Measurements from ENCODE around the gene ZC3H14. TPM values are rescaled to one million over a fixed set of nuclear protein-coding genes. Genes with fewer than 3 reads are reported as not detected.
A peak's percentile ranks its signal among the peaks of the same experiment; 100 is the strongest.

ZC3H14 gene
- total and polyA plus RNA-seq, 5 donors: 27.1 to 46.2 (median 44.9) TPM

DNA sequence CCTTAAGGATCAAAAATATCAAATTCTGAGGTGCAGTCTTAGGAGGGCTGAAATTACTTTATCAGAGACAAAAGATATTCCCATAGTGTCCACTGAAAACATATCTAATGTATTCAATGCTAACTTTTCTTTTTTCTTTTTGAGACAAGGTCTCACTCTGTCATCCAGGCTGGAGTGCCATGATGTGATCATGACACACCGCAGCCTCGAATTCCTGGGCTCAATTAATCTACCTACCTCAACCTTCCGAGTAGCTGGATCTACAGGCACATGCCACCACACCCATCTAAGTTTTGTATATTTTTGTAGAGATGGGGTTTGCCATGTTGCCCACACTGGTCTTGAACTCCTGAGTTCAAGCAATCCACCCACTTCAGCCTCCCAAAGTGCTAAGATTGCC, 68.3 kb downstream of the ZC3H14 start:
- WGBS: 69% methylated on average over 3 of the region's 3 CpGs
- ATAC-seq (no peak), DNase-seq (no peak)
- Histone ChIP-seq H3K4me1 (ENCODE audit: control insufficient read depth, insufficient read depth, low read length) (no peaks in the 10 kb centered on the region), H3K9me3 (ENCODE audit: control insufficient read depth, low read length) (no peaks in the 10 kb centered on the region), H3K27me3 (ENCODE audit: control insufficient read depth, insufficient read depth) (no peaks in the 10 kb centered on the region), H3K27ac (ENCODE audit: low read length) (no peak overlapping the region), H3K4me3 (ENCODE audit: low read length) (no peak overlapping the region)
- intact Hi-C loops (cut with DNase I): no loop called here

DNA sequence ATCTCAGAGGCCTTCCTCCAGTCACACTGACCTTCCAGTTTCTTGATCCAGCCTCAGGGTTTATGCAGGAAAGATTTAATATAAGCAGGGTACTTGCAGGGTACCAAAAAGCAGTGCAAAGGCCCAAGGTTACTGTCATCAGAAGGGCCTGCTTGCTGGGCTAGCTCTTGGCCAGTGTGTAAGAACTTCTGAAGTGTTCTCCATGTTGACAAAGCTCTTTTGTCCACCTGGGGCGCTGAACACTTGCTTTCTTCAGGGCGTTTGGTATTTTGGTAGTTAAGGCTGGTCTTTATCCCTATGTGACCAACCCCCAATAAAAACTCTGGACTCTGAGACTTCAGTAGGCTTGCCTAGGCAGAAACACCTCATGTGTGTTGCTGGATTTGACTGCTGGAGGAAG, 69.7 kb downstream of the ZC3H14 start:
- ATAC-seq (no peak), DNase-seq (no peak)
- intact Hi-C loops (cut with DNase I): no loop called here
- H3K27ac ChIP-seq (ENCODE audit: low read length): no peak overlapping the region
- H3K9me3 ChIP-seq (ENCODE audit: control insufficient read depth, low read length): no peaks in the 10 kb centered on the region
- H3K27me3 ChIP-seq (ENCODE audit: control insufficient read depth, insufficient read depth): no peaks in the 10 kb centered on the region
- H3K4me1 ChIP-seq (ENCODE audit: control insufficient read depth, insufficient read depth, low read length): no peaks in the 10 kb centered on the region
- WGBS: 76% methylated on average over 2 of the region's 2 CpGs
- no peak overlapping the region for H3K4me3 ChIP-seq (ENCODE audit: low read length)

DNA sequence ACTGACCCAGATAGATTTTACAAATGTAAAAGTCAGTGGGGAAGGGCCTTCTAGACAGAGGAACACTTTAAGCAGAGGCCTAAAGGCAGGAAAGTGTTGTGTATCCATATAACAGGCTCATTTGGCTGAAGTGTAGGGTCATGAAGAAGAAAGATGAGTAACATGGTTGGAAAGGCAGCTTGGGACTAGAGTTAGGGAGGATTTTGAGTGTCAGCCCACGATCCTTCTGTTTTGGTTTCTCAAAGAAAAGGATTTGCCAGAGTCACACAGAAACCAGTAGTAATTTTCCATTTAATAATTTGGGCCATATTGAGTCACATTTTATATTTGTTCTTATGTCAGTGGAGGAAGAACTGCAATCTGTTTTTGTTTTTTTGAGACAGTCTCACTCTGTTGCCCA, 76.4 kb downstream of the ZC3H14 start:
- no peaks in the 10 kb centered on the region for H3K9me3 ChIP-seq (ENCODE audit: control insufficient read depth, low read length)
- intact Hi-C loops (cut with DNase I): no loop called here
- 65% methylated on average over 1 of the region's 1 CpG for WGBS
- no peak for ATAC-seq
- no peaks in the 10 kb centered on the region for H3K4me1 ChIP-seq (ENCODE audit: control insufficient read depth, insufficient read depth, low read length)
- H3K27ac ChIP-seq (ENCODE audit: low read length): no peak overlapping the region
- no peak overlapping the region for H3K4me3 ChIP-seq (ENCODE audit: low read length)
- DNase-seq: no peak
- H3K27me3 ChIP-seq (ENCODE audit: control insufficient read depth, insufficient read depth): no peaks in the 10 kb centered on the region

DNA sequence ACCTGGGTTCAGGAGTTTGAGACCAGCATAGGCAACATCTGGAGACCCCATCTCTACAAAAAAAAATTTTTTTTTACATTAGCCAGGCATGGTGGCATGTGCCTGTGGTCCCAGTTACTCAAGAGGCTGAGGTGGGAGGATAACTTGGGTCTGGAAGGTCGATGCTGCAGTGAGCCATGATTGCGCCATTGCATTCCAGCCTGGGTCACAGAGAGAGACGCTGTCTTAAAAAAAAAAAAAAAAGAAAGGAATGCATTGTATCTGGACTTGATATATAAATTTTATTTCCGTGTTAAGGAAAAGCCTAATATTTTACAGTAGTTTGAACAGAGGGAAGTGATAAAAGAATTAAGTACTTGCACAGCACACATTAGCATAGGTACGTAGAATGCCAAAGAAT, 97.2 kb downstream of the ZC3H14 start:
- H3K27me3 ChIP-seq (ENCODE audit: control insufficient read depth, insufficient read depth): no peaks in the 10 kb centered on the region
- H3K9me3 ChIP-seq (ENCODE audit: control insufficient read depth, low read length): no peaks in the 10 kb centered on the region
- ATAC-seq: no peak
- no peak overlapping the region for H3K27ac ChIP-seq (ENCODE audit: low read length)
- WGBS: 75% methylated on average over 5 of the region's 5 CpGs
- DNase-seq: no peak
- no peak overlapping the region for H3K4me3 ChIP-seq (ENCODE audit: low read length)
- intact Hi-C loops (cut with DNase I): no loop called here
- no peaks in the 10 kb centered on the region for H3K4me1 ChIP-seq (ENCODE audit: control insufficient read depth, insufficient read depth, low read length)

DNA sequence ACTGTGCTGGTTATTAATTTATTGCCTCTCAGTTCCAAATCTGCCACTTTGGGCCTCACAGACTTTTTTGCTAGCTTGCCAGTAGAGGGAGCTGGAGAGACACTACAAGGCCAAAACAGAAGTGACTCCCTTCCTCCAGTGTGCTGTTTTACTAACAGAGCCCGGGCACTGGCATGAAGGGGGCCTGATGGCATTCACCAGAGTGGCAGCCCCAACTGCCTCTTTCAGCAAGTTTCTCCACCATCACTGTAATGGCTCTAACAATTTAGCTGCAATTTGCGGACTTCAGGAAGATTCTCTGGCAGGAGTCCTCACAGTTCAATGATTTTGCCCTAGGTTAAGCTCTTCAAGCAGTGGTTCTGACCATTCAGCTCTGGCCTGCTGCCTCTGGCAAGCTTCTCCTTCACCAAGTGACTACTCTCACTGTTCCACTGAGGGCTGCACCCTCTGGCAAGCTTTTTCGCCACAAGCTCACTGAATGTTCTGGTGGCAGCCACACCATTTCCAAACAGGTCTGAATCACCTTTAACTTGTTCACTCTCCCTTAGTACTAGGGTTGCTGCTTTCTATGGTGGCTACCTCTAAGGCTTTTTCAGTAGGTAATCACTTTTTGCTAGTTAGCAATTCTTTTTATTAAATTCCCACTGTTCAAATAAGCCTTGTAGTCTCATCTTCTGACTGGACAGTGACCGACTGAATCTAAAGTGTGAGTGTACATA, 104.9 kb downstream of the ZC3H14 start:
- WGBS: 43% methylated on average over 4 of the region's 4 CpGs
- Histone ChIP-seq H3K9me3 (ENCODE audit: control insufficient read depth, low read length) (no peaks in the 10 kb centered on the region), H3K27me3 (ENCODE audit: control insufficient read depth, insufficient read depth) (no peaks in the 10 kb centered on the region), H3K27ac (ENCODE audit: low read length) (no peak overlapping the region), H3K4me1 (ENCODE audit: control insufficient read depth, insufficient read depth, low read length) (no peaks in the 10 kb centered on the region), H3K4me3 (ENCODE audit: low read length) (no peak overlapping the region)
- DNase-seq (peak; percentile 32 to 63 (median 49)), ATAC-seq (peak; percentile 79 to 88)
- intact Hi-C loops (cut with DNase I): loop anchor here in 1 of 4 donors (5.0 kb wide), 1 partner anchor 1245 kb away; no protein-coding TSS in a partner anchor

DNA sequence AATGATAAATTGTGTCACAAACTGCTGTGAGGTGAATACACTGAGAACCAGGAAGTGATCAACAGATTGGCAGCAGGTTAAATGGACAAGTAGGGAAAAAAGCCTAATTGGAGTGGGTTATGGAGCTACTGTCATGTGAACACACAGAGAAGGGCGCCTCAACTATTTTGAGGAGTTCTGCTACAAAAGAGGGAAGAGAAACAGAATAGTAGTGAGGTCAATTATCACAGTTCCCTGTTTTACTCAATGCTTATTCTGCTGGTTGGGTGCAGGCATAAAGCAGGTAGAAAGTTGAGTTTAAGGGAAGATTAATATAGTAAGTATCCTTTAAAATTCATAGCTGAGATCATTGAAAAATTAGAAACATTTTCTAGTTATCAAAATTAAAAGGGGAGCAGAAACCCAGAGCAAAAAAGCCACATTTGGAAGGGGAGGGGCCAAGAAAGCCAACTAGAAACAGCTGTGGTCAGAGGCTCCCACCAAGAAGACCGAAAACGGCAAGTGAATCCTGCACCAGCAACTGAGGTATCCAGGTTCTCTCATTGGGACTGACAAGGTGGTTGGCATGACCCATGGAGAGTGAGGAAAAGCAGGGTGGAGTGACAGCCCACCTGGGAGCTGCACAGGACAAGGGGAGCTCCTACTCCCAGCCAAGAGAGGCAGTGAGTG, 105.7 kb downstream of the ZC3H14 start:
- no peak overlapping the region for H3K4me3 ChIP-seq (ENCODE audit: low read length)
- DNase-seq (no peak), ATAC-seq (no peak)
- intact Hi-C loops (cut with DNase I): loop anchor here in 1 of 4 donors (5.0 kb wide), 1 partner anchor 1244 kb away; no protein-coding TSS in a partner anchor
- 79% methylated on average over 3 of the region's 3 CpGs for WGBS
- H3K4me1 ChIP-seq (ENCODE audit: control insufficient read depth, insufficient read depth, low read length): no peaks in the 10 kb centered on the region
- H3K27me3 ChIP-seq (ENCODE audit: control insufficient read depth, insufficient read depth): no peaks in the 10 kb centered on the region
- H3K9me3 ChIP-seq (ENCODE audit: control insufficient read depth, low read length): no peaks in the 10 kb centered on the region
- H3K27ac ChIP-seq (ENCODE audit: low read length): no peak overlapping the region

DNA sequence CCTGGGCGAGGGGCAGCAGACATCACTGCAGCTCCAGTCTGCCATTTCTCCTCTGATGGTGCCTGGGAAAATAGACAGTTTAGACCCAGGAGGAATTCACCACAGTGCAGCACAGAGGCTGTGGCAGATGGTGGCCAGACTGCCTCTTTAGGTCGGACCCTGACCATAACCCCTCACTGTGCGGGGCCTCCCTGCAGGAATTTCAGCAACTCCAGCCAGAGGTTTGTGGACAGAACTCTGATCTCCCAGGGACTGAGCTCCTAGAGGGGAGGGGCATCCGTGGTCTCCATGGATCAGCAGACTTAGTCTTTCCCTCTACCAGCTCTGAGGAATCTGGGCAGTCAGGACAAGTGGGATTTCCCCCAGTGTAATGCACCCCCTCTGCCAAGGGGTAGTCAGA, 106.5 kb downstream of the ZC3H14 start:
- intact Hi-C loops (cut with DNase I): loop anchor here in 1 of 4 donors (5.0 kb wide), 1 partner anchor 1243 kb away; no protein-coding TSS in a partner anchor
- ATAC-seq: no peak
- no peak overlapping the region for H3K4me3 ChIP-seq (ENCODE audit: low read length)
- no peaks in the 10 kb centered on the region for H3K4me1 ChIP-seq (ENCODE audit: control insufficient read depth, insufficient read depth, low read length)
- H3K9me3 ChIP-seq (ENCODE audit: control insufficient read depth, low read length): no peaks in the 10 kb centered on the region
- no peak for DNase-seq
- 52% methylated on average over 4 of the region's 4 CpGs for WGBS
- H3K27ac ChIP-seq (ENCODE audit: low read length): no peak overlapping the region
- no peaks in the 10 kb centered on the region for H3K27me3 ChIP-seq (ENCODE audit: control insufficient read depth, insufficient read depth)

Other genes with a start within 250 kb of the ZC3H14 start
- not detected for gene KCNK10, start 239.8 kb upstream of the ZC3H14 start, total RNA-seq
- gene KCNK10, start 239.8 kb upstream of the ZC3H14 start, polyA plus RNA-seq: not detected
- 10 to 100 TPM in 3 of 4 donors, 1 to 10 TPM in 1; 6.4 to 15.4 (median 13.7) TPM for gene SPATA7, start 177.4 kb upstream of the ZC3H14 start, total RNA-seq
- 4.9 TPM for gene SPATA7, start 177.4 kb upstream of the ZC3H14 start, polyA plus RNA-seq
- 10 to 100 TPM; 37.8 to 49.4 (median 42.8) TPM for gene PTPN21, start 8.0 kb upstream of the ZC3H14 start, total RNA-seq
- gene PTPN21, start 8.0 kb upstream of the ZC3H14 start, polyA plus RNA-seq: 12.0 TPM
- under 1 TPM; 0.40 to 0.82 (median 0.51) TPM for gene EML5, start 229.9 kb downstream of the ZC3H14 start, total RNA-seq
- 0.14 TPM for gene EML5, start 229.9 kb downstream of the ZC3H14 start, polyA plus RNA-seq

Data from right cardiac atrium (tissue), 5 donors.